NCI-H2107 treated with DMSO at 0.1 percent for 48 hours (cell line): Measurements from ENCODE around the gene CFAP107.
"Not testable (repeated sequence)": the region's sequence is repeated elsewhere in the genome, so short reads cannot be mapped to it uniquely, and the experiment has no call there.

ENCODE experiments used
- DNase-seq: peaks from one replicate; lab custom pipeline; 2025; ENCODE audit not compliant: unreplicated experiment; lab: John Stamatoyannopoulos, UW

The CFAP107 gene

GRCh38 chr1:12745992-12746323, at the start of gene CFAP107:
Gene CFAP107, plus strand, starts transcription at chr1:12746200. Its CDS starts 231 bp downstream, at chr1:12746431.
- DNase-seq: no peak

- no peak for DNase-seq
Measured at GRCh38 chr1:12696658-12697057, 49.3 kb upstream of the CFAP107 start.

- no peak for DNase-seq
Measured at GRCh38 chr1:12697397-12697796, 48.6 kb upstream of the CFAP107 start.

DNA sequence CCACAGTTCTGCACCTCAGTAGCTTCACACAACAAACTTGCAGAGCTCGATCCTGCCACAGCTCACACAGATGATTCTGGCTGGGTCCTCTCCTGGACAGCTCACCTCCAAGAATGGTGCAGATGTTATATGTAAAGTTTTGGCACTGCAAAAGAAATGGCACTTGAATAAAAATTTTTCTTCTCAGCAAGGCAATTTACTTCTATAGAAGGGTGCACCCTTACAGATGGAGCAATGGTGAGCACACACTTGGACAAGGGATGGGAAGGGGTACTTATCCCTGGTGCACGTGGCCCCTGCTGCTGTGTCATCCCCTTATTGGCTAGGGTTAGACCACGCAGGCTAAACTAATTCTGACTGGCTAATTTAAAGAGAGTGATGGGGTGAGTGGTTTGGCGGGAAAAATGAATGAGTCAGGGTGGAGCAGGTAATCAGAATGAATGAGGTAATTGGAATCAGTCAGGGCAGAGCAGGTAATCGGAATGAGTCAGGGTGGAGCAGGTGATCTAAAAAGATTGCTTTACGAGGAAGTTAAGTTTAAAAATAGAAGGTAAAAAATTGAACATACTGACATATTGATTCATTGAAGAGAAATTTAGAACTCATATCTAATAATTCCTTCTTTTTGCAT, 42.1 kb upstream of the CFAP107 start:
- no peak for DNase-seq

GRCh38 chr1:12706061-12706460, 39.9 kb upstream of the CFAP107 start:
- no peak for DNase-seq

GRCh38 chr1:12708396-12709090, 37.5 kb upstream of the CFAP107 start:
- no peak for DNase-seq

DNA sequence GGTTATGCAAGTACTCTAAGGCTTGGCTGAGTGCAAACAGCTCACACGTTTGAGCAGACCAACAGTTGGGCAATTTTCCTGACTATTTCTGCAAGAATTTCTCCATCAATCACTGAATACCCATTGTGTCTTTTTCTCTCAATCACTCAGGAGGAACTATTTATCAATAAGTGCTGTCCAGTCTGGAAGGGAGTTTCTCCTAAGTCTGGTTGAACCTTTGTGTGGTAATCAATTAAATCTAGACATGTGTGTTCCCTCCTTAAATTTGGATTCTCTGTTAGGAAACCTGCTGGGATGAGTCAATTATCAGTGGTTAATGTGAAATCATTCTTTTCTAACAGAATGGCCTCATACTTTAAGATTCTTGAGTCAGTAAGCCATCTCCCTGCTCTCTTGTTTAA, 36.9 kb upstream of the CFAP107 start:
- DNase-seq: no peak

DNA sequence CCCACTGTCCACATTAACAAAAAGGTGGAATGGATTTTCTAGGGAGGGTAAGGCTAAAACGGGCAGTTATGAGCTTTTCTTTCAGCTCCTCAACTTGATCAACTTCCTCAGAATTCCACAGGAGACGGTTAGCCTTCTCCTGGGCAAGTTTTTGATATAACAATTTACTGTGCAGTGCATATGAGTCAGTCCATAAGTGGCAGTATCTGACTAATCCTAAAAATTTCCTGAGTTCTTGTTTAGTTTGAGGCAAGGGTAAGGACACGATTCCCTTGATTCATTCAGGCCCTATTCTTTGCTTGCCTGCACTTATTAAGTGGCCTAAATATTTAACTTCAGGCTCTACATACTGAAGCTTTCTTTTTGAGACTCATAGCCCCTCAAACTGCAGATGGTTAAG, 36.3 kb upstream of the CFAP107 start:
- no peak for DNase-seq

DNA sequence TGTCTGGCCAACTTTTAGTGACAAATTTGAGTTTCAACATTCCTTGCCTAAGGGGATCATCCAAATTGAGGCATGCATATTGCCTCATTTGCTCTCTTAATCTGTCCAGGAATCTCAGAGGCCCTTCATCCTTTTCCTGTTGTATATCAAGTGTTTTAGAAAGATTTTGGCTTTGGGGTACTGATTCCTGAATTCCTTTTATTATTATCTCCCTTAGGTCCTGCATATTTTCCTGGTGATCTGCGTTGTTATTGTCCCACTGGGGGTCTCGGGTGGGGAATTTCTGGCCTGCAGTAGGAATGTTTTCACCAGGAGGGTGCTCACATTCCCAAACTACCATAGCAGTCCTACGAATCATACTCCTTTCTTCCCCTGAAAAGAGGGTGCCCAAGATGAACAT, 34.5 kb upstream of the CFAP107 start:
- no peak for DNase-seq

DNA sequence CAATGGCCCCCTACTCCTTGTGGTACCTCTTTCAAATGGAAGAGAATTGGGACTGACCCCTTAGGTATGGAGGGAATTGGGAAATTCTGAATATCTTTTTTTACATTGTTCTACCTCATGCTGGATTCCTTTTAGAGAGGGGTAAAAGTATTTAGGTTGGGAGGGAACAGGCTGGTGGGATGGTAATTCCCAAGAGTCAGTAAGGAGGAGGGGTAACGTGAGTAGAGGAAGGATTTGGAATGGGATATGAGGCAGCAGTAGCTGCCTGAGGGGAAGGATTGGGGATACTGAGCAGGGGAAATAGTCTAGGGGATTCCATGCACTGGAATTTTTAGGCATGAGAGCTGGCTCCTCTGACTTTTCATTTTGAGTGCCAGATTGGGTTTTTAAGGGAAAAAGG, 33.9 kb upstream of the CFAP107 start:
- no peak for DNase-seq

DNA sequence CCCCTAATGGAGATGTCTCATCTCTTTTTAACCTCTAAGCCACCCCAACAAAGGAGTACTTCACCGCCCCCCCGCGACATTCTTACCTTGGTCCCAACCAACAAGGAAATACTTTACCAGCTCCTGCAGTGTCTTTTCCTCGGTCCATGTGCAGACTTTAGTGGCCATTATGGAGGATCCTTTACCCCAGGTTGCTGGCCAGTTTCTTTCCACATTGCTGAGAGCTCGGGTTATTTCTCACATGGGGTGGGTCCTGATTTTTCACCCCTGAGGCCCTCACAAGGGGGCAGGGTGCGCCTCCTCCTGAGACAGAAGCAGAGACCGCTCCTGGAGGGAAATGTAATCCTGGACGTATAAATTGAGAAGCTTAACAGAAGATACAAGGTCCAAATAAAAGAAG, 33.1 kb upstream of the CFAP107 start:
- no peak for DNase-seq

GRCh38 chr1:12713651-12714050, 32.3 kb upstream of the CFAP107 start:
- not testable (repeated sequence) for DNase-seq

DNA sequence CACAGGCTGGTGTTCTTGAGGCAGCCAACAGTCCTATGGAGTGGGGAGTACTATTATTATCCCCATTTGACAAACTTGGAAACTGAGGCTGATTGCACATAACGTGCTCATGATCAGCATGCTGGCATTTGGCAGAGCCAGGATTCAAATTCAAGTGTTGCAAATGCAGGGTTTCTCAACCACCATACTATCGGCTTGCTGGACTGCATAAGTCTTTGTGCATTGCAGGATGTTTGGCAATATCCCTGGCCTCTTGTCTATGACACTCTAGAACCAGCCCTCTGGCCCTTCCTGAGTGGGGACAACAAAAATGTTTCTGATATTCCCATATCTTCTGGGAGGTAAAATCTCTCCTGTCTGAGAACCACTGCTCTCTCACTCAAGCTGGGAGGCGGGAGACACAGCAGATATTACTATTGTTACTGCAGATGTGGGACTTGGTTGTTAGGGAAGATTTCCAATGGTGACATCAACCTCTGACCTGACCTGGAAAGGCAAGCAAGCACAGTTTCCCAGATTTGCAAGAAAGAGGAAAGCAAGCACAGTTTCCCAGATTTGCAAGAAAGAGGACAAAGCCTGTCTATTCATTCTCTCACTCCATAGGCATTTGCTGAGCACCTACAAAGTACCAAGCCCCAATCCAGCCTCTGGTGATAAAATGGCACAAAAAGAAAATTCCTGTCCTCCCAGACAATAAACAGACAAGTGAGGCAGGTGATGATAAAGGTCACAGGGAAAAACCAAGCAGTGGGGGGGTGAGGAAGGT, 31.1 kb upstream of the CFAP107 start:
- DNase-seq: no peak

DNA sequence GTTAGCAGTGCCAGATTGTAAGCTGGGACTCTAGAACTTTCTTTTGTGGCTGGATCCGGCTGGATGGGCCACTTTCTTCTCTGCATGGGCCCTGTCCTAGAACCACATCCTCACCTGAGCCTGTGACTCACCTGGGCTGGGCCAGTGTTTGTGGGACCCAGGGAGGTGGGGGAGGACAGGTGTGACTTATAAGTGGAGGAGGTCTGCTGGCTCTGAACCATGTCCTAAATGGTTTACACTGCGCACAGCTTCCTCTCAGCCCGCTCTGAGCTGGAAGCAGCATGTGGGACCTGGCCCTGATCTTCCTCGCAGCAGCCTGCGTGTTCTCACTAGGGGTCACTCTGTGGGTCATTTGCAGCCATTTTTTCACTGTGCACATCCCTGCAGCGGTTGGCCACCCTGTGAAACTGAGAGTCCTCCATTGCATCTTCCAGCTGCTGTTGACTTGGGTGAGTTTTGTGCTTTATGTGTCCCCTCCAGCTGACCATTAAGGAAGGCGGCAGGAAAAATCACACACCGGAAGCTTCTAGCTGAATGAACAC, 30.0 kb upstream of the CFAP107 start, which contains the start of gene AADACL3:
AADACL3 (plus strand) TSS at position 215 of the 542 bp plus-strand sequence; CDS start at position 282, 67 bp downstream.
- no peak for DNase-seq

- DNase-seq: no peak
Measured at GRCh38 chr1:12717301-12717838, 28.6 kb upstream of the CFAP107 start.

DNA sequence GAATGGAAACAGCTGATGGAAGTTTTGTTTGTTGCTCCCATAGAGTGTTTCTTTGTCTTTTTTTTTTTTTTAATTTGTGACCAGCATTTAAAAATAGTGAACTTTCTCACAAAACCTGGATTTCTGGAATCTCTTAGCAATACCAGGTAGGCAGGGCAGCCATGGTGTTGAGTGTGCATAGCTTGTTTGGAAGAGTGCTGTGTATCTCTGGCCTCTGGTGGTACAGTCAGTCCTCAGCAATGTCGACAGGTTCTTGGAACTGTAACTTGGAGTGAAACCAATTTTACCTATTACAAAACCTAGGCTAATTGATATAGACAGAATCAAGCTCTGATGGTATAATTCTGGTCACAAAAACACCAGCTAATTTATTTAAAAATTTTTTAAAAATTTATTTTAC, 23.4 kb upstream of the CFAP107 start:
- no peak for DNase-seq

- no peak for DNase-seq
Measured at GRCh38 chr1:12728391-12728790, 17.6 kb upstream of the CFAP107 start.

DNA sequence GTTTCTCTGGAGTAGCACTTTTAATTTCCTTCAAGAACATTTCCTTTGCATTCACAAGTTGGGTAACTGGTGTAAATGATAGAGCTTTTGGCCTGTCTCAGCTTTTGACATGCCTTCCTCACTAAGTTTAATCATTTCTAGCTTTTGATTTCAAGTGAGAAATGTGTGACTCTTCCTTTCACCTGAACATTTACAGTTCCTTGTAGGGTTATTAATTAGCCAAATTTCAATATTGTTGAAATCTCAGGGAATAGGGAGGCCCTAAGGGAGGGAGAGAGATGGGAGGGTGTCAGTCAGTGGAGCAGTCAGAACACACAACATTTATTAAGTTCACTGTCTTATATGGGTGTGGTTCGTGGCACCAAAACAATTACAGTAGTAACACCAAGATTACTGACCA, 15.8 kb upstream of the CFAP107 start:
- DNase-seq: no peak

DNA sequence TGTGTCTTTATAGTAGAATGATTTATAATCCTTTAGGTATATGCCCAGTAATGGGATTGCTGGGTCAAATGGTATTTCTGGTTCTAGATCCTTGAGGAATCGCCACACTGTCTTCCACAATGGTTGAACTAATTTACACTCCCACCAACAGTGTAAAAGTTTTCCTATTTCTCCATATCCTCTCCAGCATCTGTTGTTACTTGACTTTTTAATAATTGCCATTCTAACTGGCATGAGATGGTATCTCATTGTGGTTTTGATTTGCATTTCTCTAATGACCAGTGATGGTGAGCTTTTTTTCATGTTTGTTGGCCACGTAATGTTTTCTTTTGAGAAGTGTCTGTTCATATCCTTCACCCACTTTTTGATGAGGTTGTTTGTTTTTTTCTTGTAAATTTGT, 14.9 kb upstream of the CFAP107 start:
- not testable (repeated sequence) for DNase-seq

- DNase-seq: no peak
Measured at GRCh38 chr1:12734651-12735050, 11.3 kb upstream of the CFAP107 start.

GRCh38 chr1:12738934-12739333, 7.1 kb upstream of the CFAP107 start:
- no peak for DNase-seq

DNA sequence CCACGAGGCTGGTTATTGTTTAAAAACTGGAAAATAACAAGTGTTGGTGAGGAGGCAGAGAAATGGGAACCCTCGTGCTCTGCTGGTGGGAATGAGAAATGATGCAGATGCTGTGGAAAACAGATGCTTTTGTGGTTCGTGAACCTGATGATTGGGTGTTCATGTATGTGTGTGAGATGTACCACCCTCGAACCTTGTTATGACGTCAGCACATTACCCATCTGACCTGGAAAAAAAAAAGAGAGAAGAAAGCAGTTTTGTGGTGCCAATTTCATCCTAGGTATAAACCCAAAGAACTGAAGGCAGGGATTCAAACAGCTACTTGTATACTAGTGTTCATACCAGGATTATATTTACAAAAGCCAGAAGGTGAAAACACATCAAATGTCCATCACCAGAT, 6.4 kb upstream of the CFAP107 start:
- no peak for DNase-seq
